KOPT-K1 (cell line): ENCODE measurements around the gene S100A16.
A peak's percentile ranks its signal among the peaks of the same experiment; 100 is the strongest.

Experiments used
- H3K27ac ChIP-seq: fragments of 200-600 bp; sonication (generic); 2 replicates; pipeline ENCODE4 v1.5.1; 2016; ENCODE audit warnings: antibody characterized with exemption, mild to moderate bottlenecking, low read depth, low read length; ENCODE audit not compliant: poor library complexity, severe bottlenecking
- H3K36me3 ChIP-seq: fragments of 200-600 bp; sonication (generic); 2 replicates; pipeline ENCODE4 v1.5.1; 2017; ENCODE audit warnings: antibody characterized with exemption, mild to moderate bottlenecking, low read length, moderate library complexity; ENCODE audit not compliant: insufficient read depth
- H3K9me3 ChIP-seq: fragments of 200-600 bp; sonication (generic); 2 replicates; pipeline ENCODE4 v1.5.1; 2017; ENCODE audit warnings: antibody characterized with exemption, low read length, mild to moderate bottlenecking; ENCODE audit not compliant: insufficient read depth, poor library complexity, severe bottlenecking

Gene S100A16, protein sequence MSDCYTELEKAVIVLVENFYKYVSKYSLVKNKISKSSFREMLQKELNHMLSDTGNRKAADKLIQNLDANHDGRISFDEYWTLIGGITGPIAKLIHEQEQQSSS

DNA sequence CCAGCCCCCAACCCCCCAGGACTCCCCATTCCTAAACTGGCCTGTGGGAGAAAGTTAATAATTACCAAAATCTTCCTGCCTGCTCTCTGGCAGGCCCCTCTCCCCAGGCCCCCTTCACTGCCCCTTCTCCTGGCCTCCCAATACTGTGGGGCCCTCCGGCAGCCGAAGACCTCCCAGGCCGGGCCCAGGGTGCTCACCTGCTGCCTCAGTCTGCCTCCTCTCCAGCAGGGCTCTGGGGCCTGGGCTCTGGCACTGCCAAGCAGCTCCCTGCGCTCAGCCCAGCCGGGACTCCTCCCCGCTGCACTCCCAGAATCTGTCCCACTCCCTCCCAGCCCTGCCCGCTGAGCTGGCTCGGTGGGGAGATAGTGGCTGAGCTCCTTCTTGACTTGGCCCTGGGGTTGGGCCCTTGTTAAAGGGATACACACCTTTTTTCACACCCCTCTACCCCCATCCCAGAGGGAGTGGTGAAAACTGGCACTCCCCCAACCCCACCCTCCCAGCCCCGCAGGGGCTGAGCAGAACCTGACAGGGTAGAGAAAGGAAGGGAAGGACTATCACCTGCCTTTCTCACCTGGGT, at the start of gene S100A16:
Gene S100A16 (minus strand): TSS at position 383 of the 577 bp plus-strand sequence. CDS start 4,986 bp downstream, outside the sequence.
- Histone ChIP-seq H3K9me3 (no peaks in the 10 kb centered on the region), H3K36me3 (no peaks in the 10 kb centered on the region), H3K27ac (no peak within 1 kb of the TSS)

DNA sequence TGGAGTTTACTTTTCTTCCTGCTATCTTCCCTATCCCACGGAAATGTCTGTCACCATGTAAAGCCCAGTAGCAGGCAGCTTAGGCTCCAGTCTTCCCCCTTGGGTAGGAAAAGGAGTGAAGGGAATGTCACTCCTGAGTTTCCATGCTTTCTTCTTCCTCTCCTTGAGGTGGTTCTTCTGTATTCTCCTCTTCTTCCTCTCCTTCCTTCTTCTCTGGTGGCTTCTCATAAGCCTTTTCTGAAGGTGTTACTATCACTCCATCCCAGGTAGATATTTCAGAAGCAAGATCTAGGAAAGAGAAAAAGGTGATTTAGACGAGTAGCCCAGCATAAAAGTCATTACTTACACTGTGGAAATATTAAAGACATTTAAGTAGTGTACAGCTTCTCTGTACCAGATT, 49.3 kb upstream of the S100A16 start:
- Histone ChIP-seq H3K36me3 (peaks cover 69% of the 10 kb centered on the region), H3K9me3 (no peaks in the 10 kb centered on the region), H3K27ac (no peak overlapping the region)

DNA sequence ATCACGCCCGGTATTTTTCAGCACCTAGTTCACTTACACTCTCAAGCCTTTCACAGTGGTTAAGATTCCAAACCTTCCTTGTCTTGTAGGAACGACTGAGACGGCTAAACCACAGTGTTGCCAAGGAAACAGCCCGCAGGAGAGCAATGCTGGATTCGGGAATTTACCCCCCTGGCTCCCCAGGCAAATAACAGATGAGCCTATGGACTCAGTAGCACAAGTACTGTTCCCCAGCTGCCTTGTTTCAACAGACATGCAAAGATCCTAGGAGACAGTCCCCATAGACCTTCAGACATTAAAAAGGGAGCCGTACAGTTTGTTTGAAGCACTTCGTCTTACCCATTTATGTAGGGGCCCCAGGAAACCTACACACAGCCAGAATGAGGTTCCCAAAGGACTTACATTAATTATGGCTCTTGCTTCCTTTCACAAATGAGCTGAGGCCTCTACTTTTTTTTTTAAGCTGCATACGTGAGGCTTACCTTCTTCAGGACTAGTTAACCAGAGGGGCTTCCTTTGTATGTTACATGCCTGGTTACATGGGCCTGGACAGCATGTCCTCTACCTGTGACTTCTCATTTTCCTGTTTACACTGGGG, 48.3 kb upstream of the S100A16 start:
- Histone ChIP-seq H3K36me3 (peaks cover 58% of the 10 kb centered on the region), H3K27ac (no peak overlapping the region), H3K9me3 (no peaks in the 10 kb centered on the region)

DNA sequence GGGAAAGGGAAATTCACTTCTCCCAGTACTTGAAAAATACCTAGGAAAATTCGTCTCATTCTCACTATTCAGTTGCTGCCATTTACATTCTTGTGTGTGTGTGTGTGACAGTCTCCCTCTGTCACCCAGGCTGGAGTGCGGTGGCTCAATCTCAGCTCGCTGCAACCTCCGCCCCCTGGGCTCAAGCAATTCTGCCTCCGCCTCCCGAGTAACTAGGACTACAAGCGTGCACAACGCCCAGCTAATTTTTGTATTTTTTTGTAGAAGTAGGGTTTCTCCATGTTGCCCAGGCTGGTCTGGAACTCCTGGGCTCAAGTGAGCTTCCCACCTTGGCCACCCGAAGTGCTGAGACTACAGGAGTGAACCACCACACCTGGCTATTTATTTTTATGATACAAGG, 46.7 kb upstream of the S100A16 start:
- H3K27ac ChIP-seq = peak overlapping the region; percentile 80
- peaks cover 43% of the 10 kb centered on the region for H3K36me3 ChIP-seq
- H3K9me3 ChIP-seq = no peaks in the 10 kb centered on the region

DNA sequence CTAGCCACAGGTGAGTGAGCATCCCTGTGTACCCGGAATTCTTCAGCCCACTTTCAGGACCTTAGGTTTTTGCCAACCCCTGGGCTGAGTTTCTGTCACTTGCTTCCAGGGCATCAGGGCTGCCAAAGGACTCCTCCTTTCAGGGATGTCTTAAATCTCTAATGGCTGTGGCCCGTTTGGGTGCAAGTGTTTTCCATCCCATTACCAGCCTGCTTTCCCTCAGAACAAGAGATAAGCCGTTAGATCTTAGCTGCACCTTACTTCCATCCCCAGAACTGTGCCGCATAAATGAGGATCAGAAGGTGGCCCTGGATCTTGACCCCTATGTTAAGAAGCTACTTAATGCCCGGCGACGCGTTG, 46.2 kb upstream of the S100A16 start:
- H3K27ac ChIP-seq = peak overlapping the region; percentile 80
- H3K9me3 ChIP-seq = no peaks in the 10 kb centered on the region
- peaks cover 38% of the 10 kb centered on the region for H3K36me3 ChIP-seq

DNA sequence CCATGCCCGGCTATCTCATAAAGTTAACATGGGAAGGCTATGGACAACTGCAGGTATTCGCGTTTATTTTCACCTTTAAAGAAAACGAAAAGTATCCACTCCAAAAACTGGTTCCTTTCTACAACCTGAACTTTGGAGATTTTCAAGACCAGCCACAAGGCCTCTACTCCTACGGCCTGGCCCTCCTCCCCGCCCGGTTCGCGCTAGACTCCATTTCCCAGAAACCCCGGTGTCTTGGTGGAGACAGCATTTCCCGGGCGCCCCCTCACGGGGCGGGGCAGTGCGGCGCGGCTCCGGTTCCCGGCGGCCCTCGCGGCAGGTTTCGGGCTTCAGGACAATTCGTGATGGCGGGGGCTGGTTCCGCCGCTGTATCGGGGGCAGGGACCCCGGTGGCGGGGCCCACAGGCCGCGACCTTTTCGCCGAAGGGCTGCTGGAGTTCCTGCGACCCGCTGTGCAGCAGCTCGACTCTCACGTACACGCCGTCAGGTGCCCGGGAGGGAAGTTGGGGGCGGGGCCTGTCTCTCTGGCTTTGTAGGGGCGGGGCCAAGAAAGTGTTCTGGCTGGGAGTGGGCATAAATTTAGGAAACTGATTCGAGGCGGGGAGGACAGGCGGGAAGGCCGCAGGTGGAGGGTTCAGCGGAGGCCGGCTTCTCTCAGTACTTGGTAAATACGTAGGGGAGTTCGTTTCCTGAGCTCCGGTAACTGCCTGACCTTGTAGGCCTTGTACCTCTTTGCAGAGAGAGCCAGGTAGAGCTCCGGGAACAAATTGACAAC, 45.6 kb upstream of the S100A16 start, which contains the start of gene SNAPIN:
Gene SNAPIN (plus strand): TSS at position 304 of the 775 bp plus-strand sequence. CDS start 41 bp downstream, at position 345.
- Histone ChIP-seq H3K36me3 (peaks cover 32% of the 10 kb centered on the region), H3K9me3 (no peaks in the 10 kb centered on the region), H3K27ac (peak within 1 kb of the TSS; percentile 80)

DNA sequence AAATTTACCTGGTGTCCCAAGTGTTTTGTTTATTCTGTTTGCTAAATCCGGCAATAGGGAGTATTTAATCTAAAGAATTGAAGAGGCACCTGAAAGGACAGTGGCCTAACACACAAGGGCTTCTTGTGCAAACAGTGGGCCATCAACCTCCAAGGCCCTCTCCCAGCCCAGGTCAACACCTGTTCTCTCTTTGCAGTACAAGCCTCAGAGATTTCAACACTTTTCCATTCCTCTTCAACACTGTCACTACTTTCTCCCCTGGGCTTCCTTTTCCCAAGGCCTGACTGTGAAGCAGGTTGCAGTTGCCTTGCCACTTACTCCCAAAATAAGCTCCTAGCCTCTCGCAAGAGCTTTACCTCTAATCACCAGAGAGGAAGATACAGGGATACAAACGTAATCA, 42.4 kb upstream of the S100A16 start:
- H3K9me3 ChIP-seq = no peaks in the 10 kb centered on the region
- H3K36me3 ChIP-seq = no peaks in the 10 kb centered on the region; the same call in 1 of the 2 replicates
- no peak overlapping the region for H3K27ac ChIP-seq

DNA sequence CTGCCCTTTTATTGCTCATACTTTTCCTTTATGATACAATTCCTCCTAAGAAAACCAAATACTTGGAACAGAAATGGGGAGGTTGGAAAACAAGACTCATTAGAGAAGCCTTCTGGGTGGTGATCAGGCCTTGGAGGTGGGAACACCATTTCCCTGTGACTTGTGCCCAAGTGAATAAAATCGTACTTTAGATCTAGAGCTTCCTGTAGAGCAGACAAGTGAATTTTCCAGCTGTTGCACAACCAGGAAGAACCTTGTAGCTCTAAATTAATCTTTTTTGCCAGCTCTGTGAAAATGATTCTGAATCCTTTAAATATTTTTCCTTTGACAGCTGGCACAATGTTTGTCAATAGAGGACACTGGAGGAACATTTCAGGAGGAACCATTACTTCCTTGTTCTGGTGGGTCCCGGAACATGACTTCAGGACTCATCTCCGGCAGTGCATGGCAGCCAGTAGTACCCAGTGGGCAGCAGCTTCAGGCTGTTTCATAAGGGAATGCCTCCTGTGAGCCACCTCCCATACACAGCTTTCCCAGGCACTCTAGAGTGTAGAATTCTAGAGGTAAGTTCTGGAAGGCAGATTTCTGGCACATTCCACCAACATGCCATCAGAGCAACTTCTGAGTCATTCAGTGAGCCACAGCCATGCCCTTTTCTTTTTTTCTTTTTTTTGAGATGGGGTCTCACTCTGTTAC, 40.0 kb upstream of the S100A16 start:
- H3K27ac ChIP-seq = no peak overlapping the region
- H3K9me3 ChIP-seq = no peaks in the 10 kb centered on the region
- peaks cover 3% of the 10 kb centered on the region; the same call in 1 of the 2 replicates for H3K36me3 ChIP-seq

DNA sequence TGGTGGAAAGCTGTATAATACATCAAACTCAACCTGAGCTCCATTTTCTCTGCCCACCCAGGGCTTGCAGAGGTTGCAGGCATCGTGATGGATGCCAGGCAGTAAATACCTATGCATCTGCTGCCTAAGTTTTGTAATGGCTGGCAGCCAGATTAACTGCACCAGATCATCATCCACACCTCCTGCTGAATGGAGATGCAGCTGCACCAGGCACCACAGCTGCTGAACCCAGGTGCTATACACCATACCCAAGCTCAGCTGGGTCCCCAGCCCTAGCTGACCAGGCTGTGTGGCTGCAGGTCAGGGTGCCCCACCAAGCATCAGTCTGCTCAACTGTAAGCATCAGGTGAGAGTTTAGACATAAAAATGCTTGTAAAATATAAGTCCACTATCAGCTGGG, 38.8 kb upstream of the S100A16 start:
- Histone ChIP-seq H3K9me3 (no peaks in the 10 kb centered on the region), H3K27ac (no peak overlapping the region), H3K36me3 (peaks cover 13% of the 10 kb centered on the region)

DNA sequence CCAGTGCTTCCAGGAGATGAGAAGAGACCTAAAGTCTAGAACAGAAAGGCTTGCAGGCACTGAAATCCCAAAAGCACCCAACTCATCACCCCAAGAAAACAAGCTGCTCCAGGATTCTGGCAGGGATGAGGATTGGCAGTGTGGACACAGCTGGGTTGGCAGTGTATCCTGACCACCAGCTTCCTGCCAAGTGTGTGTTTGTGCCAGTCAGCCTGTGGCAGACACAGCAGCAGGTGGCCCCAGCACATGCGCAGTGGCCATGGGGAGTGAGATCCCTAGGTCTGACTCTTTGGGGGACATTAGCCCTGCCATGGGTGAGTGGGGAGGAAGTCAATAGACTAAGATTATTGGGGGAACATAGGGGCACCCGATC, 36.9 kb upstream of the S100A16 start:
- Histone ChIP-seq H3K36me3 (peaks cover 33% of the 10 kb centered on the region), H3K27ac (peak overlapping the region; percentile 15), H3K9me3 (no peaks in the 10 kb centered on the region)

DNA sequence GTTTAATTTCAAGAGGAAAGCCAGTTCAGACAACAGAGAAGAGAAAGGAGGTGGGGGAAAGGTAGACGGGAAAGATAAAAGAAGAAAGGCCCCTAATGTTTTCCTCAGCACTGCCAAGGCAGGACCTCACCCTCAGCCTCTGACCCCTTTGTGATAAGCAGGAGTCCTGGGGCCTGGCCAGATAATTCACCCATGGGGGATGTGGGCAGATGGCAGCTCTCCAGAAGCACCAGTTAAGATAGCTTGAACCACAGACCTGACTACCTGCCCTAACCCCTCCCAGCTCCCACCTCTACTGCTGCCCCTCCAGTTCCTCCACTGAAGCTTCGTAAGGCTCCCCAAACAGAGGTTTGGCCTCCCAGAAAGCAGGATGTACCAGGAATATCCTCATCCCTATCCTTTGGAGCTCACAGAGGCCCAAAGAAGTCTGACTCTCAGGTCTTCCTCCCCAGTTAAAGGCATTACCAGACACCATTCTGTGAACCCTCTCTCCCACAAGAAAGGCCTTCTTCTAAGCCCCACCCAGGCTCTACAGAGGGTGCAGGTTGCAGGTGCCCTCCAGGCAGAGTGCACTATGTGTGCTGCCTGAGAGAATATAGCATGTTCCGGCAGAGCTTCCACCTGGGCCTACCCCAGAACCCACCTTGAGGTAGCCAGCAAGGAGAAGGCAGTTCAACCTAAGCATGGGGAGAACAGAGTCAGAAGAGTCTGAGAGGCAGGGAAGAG, 36.4 kb upstream of the S100A16 start:
- Histone ChIP-seq H3K36me3 (peaks cover 38% of the 10 kb centered on the region), H3K27ac (peak overlapping the region; percentile 15)

DNA sequence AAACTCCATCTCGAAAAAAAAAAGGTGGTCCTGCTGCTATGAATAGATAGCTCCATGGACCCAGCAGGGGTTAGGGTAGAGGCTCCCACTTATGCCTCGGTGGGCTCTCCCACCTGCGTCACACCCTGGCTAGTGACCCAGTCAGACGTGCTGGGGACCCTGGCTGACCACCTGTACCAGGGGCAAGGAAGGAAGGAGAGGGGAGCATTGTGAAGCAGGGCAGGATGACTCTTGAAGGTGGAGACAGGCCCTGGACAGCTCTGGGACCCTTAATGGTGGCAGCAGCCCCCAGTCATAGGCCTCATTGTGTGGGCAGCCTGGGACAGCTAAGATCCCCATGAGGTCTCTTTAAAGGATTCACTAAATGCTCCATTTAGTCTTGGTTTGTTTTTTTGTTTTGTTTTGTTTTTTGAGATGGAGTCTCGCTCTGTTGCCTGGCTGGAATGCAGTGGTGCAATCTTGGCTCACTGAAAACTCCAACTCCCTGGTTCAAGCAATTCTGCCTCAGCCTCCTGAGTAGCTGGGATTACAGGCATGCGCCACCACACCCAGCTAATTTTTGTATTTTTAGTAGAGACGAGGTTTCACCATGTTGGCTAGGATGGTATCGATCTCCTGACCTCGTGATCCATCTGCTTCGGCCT, 35.2 kb upstream of the S100A16 start:
- no peak overlapping the region for H3K27ac ChIP-seq

More for the DNA sequence above, 36.4 kb upstream of the S100A16 start:
- H3K9me3 ChIP-seq = no peaks in the 10 kb centered on the region

DNA sequence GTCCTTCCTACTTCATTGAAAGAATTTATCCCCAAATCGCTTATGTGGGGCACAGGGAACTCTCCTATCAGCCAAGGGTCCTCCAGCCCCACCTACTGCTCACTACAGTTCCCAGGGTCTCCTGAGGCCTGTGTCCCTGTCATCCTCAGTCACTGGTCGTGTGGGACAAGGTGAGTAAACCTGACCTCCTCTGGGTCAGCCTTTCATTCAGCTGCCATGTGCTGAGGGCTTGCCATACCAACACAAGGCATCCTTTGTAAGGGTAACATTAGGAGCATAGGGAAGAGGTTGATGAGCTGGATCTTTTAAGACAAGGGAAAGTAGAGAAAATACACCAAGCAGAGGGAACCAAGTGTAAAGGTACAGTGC, 34.4 kb upstream of the S100A16 start:
- Histone ChIP-seq H3K27ac (no peak overlapping the region), H3K9me3 (no peaks in the 10 kb centered on the region), H3K36me3 (peaks cover 58% of the 10 kb centered on the region)

More for the DNA sequence above, 35.2 kb upstream of the S100A16 start:
- peaks cover 50% of the 10 kb centered on the region for H3K36me3 ChIP-seq
- no peaks in the 10 kb centered on the region for H3K9me3 ChIP-seq

DNA sequence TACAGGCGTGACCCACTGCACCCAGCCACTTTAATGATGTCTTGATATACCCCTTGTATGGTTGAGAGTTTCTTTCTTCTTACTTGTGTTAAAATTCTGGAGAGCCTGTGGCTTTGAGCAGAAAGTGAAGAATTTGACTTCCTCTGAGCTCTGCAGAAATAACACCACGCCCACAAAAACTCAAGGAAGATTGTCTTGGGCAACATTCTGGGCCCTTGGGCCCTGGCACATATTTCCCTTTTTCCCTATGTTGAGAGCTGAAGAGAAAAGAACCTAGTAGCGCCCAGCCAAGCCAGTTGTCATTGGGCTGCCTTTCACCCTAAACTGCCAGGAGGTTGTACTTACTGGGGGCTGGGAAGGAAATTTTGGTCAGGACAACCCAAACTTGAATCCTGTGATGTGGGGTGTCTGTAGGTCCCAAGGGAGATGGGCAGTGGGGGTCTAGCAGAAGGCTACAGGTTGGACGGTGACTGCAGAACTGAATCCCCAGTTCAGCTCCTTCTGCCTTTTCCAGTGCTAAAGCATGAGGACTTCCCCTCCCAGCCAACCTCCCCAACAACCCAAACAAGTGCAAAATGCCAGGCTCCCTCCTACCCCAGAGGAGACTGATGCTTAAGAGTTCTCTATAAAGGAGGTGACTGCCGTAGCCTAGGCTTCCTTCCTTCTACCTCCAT, 33.9 kb upstream of the S100A16 start:
- Histone ChIP-seq H3K9me3 (no peaks in the 10 kb centered on the region), H3K27ac (no peak overlapping the region), H3K36me3 (peaks cover 63% of the 10 kb centered on the region)
